GM12875 (cell line): ENCODE results near the gene ATAT1.

Experiments used
- H3K4me3 ChIP-seq: one replicate; pipeline ENCODE4 v1.5.1; 2011; ENCODE audit warnings: low read depth, low read length, control low read depth
- TF ChIP-seq, protein P1 (sequence below): IDR thresholded peaks from 2 replicates; pipeline ENCODE4 v1.5.1; 2011; ENCODE audit warnings: low read depth, mild to moderate bottlenecking, control low read depth, inconsistent platforms, low read length, moderate library complexity, borderline replicate concordance; ENCODE audit not compliant: insufficient read depth

Gene ATAT1

DNA sequence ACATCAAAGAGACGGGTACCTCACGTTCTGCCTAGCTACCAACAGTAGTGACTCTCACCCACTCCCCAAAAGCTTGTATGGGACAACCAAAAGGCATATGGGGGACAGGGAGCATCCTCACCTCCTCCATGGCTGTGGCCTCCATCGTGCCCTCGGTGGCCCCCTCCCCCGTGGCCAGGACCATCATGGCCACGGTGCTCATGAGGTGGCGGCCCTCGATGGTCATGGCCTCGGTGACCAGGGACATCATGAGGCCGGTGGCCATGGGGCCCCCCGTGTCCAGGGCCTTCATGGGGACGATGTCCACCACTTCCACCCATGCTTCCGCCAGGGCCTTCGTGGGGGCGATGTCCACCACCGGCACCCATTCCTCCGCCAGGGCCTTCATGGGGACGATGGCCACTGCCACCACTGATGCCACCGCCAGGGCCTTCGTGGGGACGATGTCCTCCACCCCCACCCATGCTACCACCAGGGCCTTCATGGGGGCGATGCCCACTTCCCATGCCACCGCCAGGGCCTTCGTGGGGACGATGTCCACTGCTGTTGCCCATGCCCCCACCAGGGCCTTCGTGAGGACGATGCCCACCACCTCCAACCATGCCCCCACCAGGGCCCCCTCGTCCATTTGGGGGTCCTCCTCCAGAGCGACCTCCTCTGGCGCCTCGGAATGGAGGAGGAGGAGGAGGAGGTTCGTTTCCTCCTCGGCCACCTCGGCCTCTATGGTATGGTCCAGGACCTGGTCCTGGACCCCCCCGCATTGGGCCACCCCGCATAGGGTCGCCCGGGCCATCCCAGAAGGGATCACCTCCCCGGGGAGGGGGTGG lies 24.6 kb upstream of the ATAT1 start:
- H3K4me3 ChIP-seq: no peak overlapping the region

DNA sequence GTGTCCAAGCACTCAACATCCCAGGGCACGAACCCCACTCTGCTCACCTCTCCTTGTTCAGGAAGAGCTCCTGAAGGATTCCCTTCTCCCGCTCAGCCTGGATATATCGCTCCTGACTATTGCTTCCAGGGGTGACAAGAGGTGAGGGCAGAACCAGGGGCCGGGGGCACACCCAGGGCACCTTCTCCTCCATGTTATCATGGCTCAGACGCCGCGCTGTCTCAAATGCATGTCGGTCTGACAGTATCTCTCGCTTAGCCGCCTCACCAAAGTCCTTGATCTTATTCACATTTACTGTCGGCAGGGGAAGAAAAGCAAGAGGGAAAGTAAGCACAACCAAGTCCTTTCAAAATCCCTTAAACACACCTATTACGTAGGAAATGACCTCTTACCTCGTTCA lies 22.7 kb upstream of the ATAT1 start:
- TF ChIP-seq, protein P1, sequence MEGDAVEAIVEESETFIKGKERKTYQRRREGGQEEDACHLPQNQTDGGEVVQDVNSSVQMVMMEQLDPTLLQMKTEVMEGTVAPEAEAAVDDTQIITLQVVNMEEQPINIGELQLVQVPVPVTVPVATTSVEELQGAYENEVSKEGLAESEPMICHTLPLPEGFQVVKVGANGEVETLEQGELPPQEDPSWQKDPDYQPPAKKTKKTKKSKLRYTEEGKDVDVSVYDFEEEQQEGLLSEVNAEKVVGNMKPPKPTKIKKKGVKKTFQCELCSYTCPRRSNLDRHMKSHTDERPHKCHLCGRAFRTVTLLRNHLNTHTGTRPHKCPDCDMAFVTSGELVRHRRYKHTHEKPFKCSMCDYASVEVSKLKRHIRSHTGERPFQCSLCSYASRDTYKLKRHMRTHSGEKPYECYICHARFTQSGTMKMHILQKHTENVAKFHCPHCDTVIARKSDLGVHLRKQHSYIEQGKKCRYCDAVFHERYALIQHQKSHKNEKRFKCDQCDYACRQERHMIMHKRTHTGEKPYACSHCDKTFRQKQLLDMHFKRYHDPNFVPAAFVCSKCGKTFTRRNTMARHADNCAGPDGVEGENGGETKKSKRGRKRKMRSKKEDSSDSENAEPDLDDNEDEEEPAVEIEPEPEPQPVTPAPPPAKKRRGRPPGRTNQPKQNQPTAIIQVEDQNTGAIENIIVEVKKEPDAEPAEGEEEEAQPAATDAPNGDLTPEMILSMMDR: no peak
- no peak overlapping the region for H3K4me3 ChIP-seq

More for the DNA sequence above, 24.6 kb upstream of the ATAT1 start:
- TF ChIP-seq, protein P1: no peak

DNA sequence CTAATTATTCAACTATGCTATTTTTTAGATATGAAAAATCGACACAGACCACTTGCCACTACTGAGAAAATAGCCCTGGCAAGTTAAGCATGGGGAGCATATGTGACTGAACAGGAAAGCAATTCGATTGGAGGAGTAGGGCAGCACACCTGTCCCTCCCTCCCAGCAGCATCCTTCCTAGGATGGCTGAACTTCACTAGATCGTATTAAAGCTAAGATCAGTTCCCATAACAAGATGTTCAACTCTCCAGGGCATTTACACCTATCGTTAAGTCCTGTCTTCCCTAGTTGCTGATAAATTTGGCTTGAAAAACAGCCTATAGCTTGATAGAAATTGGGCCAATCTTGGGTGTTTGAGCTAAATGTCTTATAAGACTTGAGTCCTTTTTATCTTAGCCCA lies 16.6 kb upstream of the ATAT1 start:
- TF ChIP-seq, protein P1: no peak
- no peak overlapping the region for H3K4me3 ChIP-seq

DNA sequence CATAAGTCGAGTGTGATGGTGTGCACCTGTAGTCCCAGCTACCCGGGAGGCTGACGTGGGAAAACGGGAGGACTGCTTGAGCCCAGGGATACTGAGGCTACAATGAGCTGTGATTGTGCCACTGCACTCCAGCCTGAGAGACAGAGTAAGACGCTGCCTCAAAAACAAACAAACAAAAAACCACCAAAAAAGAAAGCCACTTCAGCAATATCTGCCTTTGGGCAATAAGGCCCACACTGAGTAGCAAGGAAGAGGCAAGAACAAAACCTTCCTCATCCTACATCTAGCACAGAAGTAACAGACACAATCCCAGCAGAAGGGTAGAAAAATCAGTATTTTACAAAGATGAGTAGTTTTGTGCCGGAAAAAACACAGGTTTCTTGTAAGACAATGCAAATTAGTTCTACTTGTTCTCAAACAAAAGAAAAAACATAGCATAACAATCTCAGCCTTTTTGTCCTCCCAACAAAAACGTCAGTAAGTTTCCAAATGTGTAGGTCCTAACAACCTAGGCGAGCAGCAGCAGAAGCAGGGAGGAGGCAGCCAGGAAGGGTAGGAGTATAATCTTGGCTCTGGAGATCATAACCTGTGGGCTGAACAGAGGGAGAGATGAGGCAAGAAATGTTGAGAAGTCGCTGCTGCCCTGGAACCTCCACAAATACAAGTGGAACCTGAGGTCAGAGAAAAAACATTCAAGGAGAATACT lies 15.4 kb upstream of the ATAT1 start:
- TF ChIP-seq, protein P1: no peak
- H3K4me3 ChIP-seq: no peak overlapping the region

DNA sequence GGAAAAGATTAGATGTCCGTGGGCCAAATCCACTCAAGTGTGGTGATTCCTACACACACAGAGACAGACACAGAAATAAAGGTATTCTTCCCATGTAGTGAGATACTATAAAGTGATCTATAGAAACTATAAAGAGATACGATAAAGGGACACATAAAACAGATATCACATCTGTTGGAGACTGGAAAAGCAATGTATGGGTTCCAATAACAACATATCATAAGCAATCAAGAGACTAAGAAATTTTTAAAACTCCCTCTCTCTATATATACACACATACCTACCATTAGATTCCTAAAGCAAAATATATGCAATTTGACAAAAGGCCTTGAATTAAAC lies 14.8 kb upstream of the ATAT1 start:
- no peak overlapping the region for H3K4me3 ChIP-seq
- TF ChIP-seq, protein P1: no peak

DNA sequence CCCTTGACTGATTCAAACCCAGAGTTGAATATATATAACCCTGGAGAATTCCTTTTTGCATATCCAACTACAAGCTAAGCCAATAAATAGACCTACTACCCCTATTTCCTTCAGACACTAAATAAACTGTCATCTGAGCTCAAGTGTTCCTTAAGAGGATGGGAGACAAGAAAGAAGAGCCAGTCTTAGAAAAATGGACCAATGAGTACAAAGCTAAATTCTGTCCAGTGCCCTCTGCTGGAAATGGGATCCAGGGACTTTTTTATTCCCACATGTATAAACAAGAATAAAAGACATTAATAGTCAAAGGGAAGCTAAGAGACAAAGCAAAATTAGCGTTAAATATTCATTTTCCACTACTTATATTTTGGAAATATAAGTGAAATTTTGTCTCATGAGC lies 14.5 kb upstream of the ATAT1 start:
- TF ChIP-seq, protein P1: no peak
- H3K4me3 ChIP-seq: no peak overlapping the region
